Breast epithelium (tissue), 3 donors: ENCODE data around the gene ISG15.
"Not testable (repeated sequence)": the region's sequence is repeated elsewhere in the genome, so short reads cannot be mapped to it uniquely, and the experiment has no call there.

Source experiments
- POLR2A ChIP-seq: fragments of 450-650 bp; IDR thresholded peaks from one replicate; pipeline ENCODE4 v1.6.1; 2016; ENCODE audit warnings: antibody characterized with exemption, mild to moderate bottlenecking, moderate library complexity
- POLR2AphosphoS5 ChIP-seq, 3 donors: sonication (generic); formaldehyde crosslinking; IDR thresholded peaks; one replicate each; pipeline ENCODE4 v1.6.1; 2017; ENCODE audit warnings: antibody characterized with exemption in 3 of 3
- TF ChIP-seq, protein P1 (sequence below), 3 donors: fragments of 450-650 bp; IDR thresholded peaks; one replicate each; pipeline ENCODE4 v1.5.1; 2016 to 2017; ENCODE audit warnings: antibody characterized with exemption in 3 of 3, mild to moderate bottlenecking in 3 of 3, moderate library complexity in 3 of 3

GRCh38 chr1:1018321-1018685 lies 5.0 kb downstream of the ISG15 start:
- TF ChIP-seq, protein P1, sequence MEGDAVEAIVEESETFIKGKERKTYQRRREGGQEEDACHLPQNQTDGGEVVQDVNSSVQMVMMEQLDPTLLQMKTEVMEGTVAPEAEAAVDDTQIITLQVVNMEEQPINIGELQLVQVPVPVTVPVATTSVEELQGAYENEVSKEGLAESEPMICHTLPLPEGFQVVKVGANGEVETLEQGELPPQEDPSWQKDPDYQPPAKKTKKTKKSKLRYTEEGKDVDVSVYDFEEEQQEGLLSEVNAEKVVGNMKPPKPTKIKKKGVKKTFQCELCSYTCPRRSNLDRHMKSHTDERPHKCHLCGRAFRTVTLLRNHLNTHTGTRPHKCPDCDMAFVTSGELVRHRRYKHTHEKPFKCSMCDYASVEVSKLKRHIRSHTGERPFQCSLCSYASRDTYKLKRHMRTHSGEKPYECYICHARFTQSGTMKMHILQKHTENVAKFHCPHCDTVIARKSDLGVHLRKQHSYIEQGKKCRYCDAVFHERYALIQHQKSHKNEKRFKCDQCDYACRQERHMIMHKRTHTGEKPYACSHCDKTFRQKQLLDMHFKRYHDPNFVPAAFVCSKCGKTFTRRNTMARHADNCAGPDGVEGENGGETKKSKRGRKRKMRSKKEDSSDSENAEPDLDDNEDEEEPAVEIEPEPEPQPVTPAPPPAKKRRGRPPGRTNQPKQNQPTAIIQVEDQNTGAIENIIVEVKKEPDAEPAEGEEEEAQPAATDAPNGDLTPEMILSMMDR (IDR thresholded peaks at IDR 0.05), result not testable (repeated sequence)
- not testable (repeated sequence) for TF ChIP-seq POLR2A; POLR2AphosphoS5 (IDR thresholded peaks at IDR 0.05)
